HG02973 (cell line): ENCODE data around the gene IGF1R.
"Not testable (repeated sequence)": the region's sequence is repeated elsewhere in the genome, so short reads cannot be mapped to it uniquely, and the experiment has no call there.

ENCODE experiments used
- ATAC-seq: cut with Tn5 transposase; IDR thresholded peaks from one replicate; pipeline ENCODE4 v1.9.1; 2021; ENCODE audit warnings: moderate library complexity; ENCODE audit not compliant: unreplicated experiment

IGF1R gene

DNA sequence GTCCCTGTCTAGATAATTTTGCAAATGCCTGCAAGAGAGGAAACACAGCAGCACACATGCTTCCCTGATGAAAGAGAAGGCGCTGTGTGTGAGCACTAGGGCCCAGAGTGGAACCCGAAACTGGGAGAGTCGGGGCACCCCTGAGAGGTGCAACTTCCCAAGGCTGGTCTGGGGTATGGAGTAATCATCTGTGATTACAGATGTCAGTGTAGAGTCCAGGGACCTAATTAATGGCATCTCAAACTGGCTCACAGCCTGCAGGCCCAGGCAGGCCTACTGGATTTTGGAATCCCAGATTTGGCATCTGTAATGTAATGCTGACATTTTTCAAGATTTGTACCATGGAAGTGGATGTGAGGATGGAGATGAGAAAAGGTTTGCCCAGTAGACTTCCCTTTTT lies 329.8 kb downstream of the IGF1R start:
- ATAC-seq = no peak

DNA sequence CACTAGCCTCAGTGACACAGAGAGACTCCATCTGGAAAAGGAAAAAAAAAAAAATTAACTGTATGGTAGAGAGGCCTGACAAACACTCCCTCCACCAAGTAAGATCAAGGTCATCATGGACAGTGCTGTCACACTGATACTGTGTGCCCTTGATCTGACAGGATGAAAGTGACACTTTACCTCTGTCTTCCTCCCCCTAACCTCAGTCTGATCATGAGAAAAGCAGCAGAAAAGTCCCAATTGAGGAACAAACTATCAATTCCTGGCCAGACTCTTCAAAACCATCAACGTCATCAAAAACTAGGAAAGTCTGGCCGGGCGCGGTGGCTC lies 332.5 kb downstream of the IGF1R start:
- ATAC-seq = no peak

DNA sequence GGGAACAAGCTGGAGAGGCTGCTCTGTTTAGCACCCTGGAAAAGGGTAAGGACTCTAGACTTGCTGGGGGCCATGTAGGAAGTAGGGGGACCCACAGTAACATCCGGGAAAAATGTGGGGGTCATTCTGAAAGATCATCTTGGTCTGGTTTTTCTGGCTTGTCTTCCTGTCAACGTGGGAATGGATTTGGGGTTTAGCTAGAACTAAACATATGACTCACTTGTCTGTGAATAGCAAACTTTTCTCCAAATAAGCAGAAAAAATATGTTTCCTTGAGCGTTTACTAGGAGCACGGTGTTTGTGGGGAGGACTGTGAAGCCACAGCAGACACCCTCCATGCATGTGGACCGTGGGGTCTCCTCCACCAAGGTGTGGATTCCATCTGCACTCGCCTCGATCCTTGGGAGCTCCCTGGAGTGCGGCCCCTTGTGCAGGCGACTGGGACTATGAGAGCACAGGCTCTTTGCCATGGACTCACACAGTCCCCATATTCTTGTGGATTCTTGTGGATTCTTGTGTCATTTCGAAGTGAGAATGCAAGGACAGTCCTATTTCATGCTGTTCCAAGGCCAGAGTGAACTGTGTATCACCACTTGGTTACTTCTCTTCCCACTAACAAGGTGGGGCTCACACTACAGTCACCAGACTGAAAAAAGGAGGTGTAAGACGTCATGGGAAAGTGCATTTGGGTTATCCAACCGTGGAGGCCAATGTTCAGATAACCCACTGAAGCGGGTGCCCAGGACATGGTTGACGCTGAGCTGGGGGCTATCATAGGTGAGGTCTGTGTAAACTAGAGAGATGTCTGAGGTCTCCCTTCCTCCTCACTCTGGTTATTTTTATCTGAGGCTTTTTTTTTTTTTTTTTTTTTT lies 333.7 kb downstream of the IGF1R start:
- ATAC-seq = no peak

DNA sequence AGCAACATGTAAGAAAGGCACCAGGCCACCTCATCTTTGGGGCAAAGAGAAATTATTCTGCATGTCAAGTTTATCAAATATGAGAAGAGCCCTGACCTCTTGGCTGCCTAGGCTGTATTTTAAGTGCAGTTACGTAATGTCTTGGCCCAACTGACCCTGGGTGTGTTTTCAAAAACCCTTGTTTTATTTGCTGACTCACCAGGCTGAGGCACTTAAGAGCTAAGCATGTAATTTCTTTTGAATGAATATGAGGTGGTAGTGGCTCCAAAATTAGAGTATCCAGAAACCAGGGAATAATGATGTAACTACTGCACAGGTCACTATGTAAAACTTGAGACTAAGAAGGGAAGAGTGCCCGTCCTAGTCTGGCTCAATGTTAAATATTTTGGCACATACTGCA lies 335.0 kb downstream of the IGF1R start:
- no peak for ATAC-seq

DNA sequence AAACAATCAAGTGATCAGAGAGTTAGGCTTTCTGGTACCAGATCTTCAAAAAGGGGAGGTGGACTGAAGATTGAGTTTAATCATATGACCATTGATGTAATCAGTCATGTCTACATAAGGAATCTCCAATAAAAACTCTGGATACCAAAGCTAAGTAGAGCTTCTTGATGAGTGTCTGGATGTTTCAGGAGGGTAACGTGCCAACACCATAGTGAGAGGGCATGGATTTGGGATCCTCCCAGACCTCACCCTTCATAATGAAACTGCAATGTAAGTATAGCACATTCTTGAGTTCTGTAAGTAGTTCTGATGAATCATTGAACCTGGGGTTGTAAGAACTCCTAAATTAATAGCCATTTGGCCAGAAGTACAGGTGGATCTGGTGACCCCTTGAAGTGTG lies 337.9 kb downstream of the IGF1R start:
- ATAC-seq = no peak

DNA sequence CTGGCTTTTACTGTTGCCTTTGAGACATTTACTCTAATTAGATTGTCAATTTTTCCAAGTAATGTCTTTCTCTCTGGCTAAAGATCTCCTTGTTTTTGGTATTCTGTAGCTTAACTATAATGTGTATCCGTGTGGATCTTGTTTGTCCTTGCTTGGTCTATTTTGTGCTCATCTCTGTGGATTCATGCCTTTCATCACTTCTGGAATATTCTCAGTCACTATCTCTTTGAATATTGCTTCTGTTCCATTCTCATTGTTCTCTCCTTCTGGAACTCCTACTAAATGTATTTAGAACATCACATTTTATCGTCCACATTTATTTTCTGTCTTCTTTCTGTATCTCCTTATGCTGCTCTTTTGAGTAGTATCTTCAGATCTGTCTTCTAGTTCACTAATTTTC lies 346.6 kb downstream of the IGF1R start:
- ATAC-seq = no peak

DNA sequence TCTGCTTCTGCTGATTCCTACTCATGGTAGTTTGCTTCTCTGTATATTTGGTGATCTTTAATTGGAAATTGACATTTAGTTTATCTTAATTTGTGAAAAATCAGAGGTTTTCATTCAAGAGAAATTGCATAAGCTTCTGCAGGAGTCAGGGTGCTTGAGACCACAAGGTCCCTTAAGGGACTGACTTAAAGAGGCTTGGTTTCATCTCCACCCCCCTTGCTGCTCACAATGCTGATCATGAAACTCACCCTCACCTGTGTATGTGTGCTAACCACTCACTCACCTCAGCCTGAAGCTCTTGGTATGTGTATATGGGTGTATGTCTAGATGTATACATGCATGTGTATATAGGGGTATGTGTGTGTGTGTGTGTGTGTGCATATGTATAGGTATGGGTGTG lies 347.8 kb downstream of the IGF1R start:
- no peak for ATAC-seq

DNA sequence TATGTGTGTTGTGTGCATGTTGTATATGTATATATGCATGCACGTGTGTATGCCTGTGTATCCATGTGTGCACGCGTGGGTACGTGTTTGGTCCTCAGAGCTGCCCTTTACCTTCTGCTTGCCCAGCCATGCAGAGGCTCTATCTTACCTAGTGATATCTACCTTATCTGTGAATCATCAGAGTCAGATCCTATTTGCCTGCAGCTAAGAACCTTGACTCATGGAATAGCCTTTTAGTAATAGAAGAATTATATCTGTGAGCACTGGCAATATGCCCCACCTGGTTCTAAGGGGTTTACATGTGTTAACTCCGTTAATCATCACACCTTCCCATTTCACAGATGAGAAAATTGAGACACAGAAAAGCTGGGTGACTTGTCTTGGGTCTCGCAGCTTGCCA lies 348.3 kb downstream of the IGF1R start:
- ATAC-seq = no peak

DNA sequence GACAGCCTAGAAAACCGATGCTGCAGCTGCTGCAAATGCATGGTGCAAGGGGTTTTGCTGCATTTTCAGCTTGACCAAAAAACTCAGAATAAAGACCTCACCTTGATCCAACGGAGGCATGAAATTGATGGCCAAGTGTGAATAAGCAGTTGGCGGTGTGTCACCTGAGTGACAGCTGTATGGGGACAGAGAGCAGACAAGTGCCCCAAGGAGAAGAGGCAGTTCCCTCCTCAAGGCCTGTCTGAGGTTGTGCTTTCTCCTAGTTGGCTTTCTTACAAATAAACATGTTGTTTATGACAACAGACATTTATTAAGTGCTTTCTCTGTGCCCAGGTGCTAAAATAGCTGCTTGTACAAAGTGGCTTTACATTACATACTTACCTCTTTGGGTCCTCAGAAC lies 349.0 kb downstream of the IGF1R start:
- no peak for ATAC-seq

DNA sequence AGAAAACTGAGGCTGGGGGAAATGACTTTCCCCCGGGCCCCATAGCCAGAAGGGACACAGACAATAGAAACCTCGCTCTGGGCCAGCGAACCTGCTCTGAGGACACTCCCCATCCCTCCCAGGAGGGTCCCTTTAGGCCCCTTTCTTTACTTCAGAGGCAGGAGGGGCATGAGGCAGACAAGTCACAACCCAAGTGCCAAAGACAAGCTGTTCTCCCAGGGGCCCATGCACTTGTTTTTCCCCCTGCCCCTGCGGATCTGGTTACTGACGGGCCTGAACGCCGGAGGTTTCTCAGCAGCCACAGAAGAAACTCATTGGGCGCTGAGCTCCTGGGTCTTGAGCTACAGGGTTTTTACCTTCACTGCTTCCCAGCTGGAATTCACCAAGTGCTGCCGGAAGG lies 349.4 kb downstream of the IGF1R start:
- no peak for ATAC-seq

DNA sequence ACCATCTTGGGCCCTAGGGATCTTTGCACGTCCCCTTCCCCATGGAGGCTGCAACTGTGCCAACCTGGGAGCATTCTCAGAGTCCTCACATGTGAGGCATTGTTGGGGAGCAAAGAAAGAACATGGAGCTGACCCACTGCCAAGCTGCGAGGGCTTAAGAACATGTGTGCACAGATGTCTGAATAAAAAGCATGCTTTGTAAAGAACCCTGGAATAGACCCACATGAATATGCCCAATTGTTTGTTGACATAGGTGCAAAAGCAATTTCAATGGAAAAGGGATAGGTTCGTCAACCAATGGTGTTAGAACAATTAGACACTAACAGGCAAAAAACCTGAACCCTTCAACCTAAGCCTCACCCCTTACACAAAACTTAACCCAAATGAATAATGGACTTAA lies 349.9 kb downstream of the IGF1R start:
- no peak for ATAC-seq

DNA sequence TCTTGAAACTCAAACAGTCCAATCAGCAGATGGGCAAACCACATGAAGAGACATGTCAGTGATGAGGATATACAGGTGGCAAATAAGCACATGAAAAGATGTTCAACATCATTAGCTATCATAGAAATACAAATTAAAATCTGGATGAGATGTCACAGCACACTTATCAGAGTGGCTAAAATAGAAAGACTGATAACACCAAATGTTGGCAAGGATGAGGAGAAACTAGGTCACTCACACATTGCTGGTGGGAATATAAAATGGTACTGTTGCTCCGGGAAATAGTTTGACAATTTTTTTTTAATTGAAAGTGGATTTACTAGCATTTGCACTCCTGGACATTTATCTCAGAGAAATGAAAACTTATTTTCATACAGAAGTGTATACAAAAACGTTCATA lies 350.9 kb downstream of the IGF1R start:
- ATAC-seq = no peak

DNA sequence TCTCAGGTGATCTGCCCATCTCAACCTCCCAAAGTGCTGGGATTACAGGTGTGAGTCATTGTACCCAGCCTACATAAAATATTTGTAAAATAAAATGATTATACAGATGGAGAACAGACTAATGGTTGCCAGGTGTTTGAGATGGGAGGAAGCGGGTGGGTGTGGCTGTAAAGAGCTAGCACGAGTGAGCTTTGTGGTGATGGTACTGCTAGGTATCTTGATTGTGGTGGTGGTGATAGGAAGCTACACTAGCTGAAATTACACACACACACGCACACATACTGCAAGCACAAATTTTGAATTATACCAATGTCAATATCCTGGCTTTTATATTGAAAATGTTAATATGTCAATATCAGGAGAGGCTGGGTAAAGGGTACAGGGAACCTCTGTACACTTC lies 353.9 kb downstream of the IGF1R start:
- ATAC-seq = no peak

DNA sequence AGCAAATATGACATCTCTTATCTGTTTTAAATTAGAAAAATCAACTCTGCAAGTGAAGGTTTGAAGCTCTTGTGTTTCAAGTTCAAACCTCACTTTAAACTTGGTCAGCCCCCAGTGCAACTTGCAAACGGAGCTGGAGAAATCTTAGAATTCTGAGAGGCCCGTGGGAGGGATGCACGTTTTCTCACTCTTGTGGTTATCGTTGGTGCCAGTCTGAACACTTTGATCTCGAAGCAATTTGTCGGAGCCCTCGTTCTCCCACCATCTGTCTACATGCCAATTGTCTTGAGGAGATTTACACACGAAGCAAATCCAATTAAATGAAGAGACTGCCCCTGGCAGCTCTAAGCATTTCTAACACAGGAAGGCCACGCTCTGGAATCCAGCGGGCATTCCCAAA lies 355.0 kb downstream of the IGF1R start:
- ATAC-seq = not testable (repeated sequence)

DNA sequence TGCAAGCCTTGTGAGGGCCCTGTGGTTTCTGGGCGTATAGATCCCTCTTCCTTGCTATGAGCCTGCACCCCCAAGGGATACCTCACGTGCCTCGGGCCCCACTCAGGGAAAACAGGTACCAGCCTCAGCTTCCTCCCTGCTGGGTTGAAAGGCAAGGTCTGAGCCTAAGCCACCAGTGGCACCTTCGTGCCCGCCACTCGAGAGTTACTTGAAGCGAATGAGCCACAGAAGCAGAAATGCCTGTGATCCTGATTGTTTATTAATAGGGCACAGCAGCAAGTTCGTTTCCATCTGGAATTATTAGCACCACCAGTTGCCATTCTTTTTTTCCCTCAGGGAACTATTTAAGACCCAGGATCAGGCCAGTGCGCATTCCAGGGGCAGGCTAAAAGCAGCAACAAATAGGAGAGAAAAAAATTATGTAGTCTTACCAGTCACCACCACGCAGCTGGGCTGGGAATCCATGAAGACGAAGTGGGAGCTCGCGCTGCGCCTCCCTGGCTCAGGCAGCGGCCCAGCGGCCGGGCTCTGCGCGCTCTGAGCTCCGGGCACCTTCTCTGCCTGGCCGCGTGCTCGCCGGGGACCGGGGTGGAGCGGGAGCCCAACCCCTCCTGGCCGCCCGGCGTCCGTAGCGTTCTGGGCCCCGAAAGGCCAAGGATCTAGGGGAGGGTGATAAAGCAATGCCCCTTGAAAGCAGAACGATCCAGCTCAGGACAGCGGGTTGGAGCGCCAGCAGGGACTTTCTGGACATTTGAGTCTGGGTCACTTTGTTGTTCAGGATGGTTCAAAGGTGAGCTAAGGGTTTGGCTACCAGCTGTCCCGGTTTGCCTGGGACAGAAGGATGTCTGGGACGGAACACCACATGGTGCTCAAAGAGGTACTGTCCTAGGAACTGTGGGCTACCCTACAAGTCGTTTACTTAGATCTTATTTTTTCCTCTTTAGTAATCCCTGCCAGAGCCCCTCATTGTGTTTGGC lies 356.9 kb downstream of the IGF1R start:
- not testable (repeated sequence) for ATAC-seq

DNA sequence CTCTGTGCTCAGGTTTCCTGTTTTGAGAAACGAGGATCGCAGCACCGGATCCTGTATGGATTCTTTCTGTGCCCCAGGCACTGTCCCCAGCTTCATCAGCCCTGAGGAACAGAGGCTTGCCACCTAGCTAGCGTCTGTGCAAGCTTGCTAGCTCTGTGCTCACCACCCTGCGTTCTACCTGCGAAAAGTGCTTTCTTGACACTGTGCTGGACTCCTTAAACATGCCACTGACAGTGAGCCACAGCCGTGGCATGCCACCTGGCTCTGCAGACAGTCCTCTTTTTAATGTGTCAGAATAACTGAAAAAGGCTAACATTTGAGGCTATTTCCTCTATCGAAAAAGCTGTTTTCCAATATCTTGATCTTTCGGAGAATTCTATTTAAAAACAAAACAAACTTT lies 357.8 kb downstream of the IGF1R start:
- ATAC-seq = no peak

DNA sequence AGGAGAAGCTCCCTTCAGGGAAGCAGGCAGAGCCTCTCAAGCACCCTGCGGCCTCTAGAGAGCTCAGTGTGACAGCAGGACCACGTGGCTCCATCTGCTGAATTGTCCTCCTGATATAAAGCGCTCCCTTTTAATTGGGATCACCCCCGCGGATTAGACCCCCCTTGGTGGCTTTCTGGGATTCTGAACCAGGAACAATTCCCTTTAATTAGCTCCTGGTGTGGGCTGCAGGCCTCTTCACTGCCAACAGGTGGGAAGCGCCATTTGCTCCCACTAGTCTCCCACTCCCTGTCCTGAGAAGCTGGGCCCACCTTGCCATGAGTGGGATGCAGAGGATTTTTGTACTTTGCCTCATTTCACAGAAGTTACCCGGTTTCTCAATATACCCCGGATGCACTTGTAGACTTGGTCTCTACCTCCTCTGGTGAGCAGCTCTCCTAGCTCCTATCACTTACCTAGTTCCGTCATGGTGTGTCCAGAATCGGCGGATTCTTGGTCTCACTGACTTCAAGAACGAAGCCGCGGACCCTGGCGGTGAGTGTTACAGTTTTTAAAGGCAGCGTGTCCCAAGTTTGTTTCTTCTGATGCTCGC lies 358.7 kb downstream of the IGF1R start:
- ATAC-seq = no peak

DNA sequence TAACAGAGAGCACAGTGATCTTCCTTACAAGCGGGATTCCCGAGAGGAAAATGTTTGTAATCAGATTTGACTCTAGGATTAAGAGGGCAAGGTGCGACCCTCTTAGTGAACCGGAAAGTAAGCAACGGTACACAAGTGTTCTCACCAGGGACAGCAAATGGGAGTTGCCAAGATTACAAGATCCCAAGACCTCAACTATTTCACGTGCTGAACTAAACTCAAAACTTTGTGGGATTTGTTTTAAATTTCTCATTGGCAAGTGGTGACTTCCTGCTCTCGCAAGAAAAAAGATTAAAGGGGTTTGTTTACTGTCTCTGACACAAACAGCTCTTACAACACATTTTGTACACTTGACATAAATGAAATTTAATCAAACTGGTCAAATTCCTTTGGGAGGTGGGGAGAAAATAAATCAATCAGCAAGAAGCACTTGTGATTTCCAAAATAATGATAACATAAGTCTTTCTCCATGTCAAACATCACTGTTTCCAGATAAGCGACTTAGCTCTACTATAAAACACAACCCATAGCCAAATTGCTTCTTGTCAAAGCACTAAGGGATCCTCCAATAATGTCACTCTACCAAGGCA lies 361.5 kb downstream of the IGF1R start:
- ATAC-seq = no peak

DNA sequence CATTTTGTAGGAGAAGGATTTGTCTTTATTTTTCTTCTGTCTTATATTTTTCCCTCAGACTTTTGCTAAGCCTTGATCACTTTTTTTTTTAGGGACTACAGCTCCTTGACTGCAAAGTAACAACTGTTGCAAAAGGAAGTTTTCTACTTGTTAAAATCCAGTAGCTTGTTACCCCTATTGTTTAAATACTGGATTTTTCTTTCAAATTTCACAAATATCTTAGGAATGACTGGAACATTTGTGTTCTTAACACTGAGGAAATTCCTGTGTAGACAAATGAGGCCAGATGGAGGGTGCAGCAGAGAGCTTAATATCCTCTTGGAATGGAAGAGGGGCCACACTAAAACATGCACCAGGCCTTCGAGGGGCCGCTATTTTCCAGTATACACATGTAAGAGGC lies 362.4 kb downstream of the IGF1R start:
- no peak for ATAC-seq
